Peyer's patch (tissue), 4 donors: ENCODE data around the gene ADCY2. TPM values are rescaled to one million over a fixed set of nuclear protein-coding genes. Genes with fewer than 3 reads are reported as not detected.

ENCODE experiments used
- DNase-seq, 3 donors: peaks; one replicate each; pipeline ENCODE4 v3.0.0-alpha.2; 2017 to 2019
- H3K27ac ChIP-seq, 4 donors: fragments of 200-600 bp; sonication (generic); one replicate each; pipeline ENCODE4 v1.5.1; 2016 to 2019
- H3K27me3 ChIP-seq, 2 donors: fragments of 200-600 bp; sonication (generic); one replicate each; pipeline ENCODE4 v1.5.1; 2019
- H3K36me3 ChIP-seq, 3 donors: fragments of 200-600 bp; sonication (generic); one replicate each; pipeline ENCODE4 v1.5.1; 2016 to 2019
- H3K4me1 ChIP-seq, 4 donors: fragments of 200-600 bp; sonication (generic); one replicate each; pipeline ENCODE4 v1.5.1; 2016 to 2019
- H3K4me3 ChIP-seq, 4 donors: fragments of 200-600 bp; sonication (generic); 1 replicate in 3 of 4; 2 replicates in 1 of 4; pipeline ENCODE4 v1.5.1; 2016 to 2019; ENCODE audit warnings: mild to moderate bottlenecking in 1 of 4
- H3K9me3 ChIP-seq, 4 donors: fragments of 200-600 bp; sonication (generic); one replicate each; pipeline ENCODE4 v1.5.1; 2016 to 2019; ENCODE audit warnings: mild to moderate bottlenecking in 1 of 4
- CTCF ChIP-seq, 6 experiments: fragments of 450-650 bp in 4 of 6; fragments of 200-600 bp in 2 of 6; sonication (generic) in 1 of 6; IDR thresholded peaks; one replicate each; pipeline ENCODE4 v1.5.1; 2017 to 2019; ENCODE audit warnings: antibody characterized with exemption in 6 of 6, mild to moderate bottlenecking in 3 of 6, moderate library complexity in 1 of 6
- POLR2A ChIP-seq, 2 donors: fragments of 450-650 bp; IDR thresholded peaks; one replicate each; pipeline ENCODE4 v1.5.1; 2017; ENCODE audit warnings: antibody characterized with exemption in 2 of 2, mild to moderate bottlenecking in 2 of 2, moderate library complexity in 2 of 2
- total RNA-seq, 4 donors: library from RNA; depleted of rRNA; stranded (reverse); fragments of >200 nt; gene quantifications; one replicate each; pipeline ENCODE4 v1.1.0, GENCODE V29; 2016

ADCY2 gene
- total RNA-seq, 4 donors from 2014 or later = 0.53 to 12.4 (median 5.1) TPM

- Histone ChIP-seq H3K27me3 (no peaks in the 10 kb centered on the region), H3K9me3 (no peaks in the 10 kb centered on the region), H3K4me3 (no peak overlapping the region), H3K27ac (no peak overlapping the region), H3K4me1 (no peaks in the 10 kb centered on the region), H3K36me3 (no peaks in the 10 kb centered on the region)
- TF ChIP-seq CTCF (IDR thresholded peaks at IDR 0.05) (no peak), POLR2A (IDR thresholded peaks at IDR 0.05) (no peak)
- no peak for DNase-seq
Observed at GRCh38 chr5:7789567-7789966, 393.6 kb downstream of the ADCY2 start.

GRCh38 chr5:7793895-7794294, 398.0 kb downstream of the ADCY2 start:
- TF ChIP-seq POLR2A (IDR thresholded peaks at IDR 0.05) = no peak
- TF ChIP-seq CTCF (IDR thresholded peaks at IDR 0.05) = no peak
- Histone ChIP-seq H3K4me3 (no peak overlapping the region), H3K27me3 (no peaks in the 10 kb centered on the region), H3K36me3 (no peaks in the 10 kb centered on the region), H3K4me1 (no peaks in the 10 kb centered on the region), H3K9me3 (no peaks in the 10 kb centered on the region), H3K27ac (no peak overlapping the region)
- DNase-seq = no peak

GRCh38 chr5:7794311-7794710, 398.4 kb downstream of the ADCY2 start:
- H3K9me3 ChIP-seq = no peaks in the 10 kb centered on the region
- no peaks in the 10 kb centered on the region for H3K36me3 ChIP-seq
- H3K27me3 ChIP-seq = no peaks in the 10 kb centered on the region
- no peak overlapping the region for H3K4me3 ChIP-seq
- DNase-seq = no peak
- H3K4me1 ChIP-seq = no peaks in the 10 kb centered on the region
- TF ChIP-seq CTCF (IDR thresholded peaks at IDR 0.05) (no peak), POLR2A (IDR thresholded peaks at IDR 0.05) (no peak)
- no peak overlapping the region for H3K27ac ChIP-seq

- no peak for DNase-seq
- H3K36me3 ChIP-seq = no peaks in the 10 kb centered on the region
- no peak overlapping the region for H3K27ac ChIP-seq
- TF ChIP-seq CTCF (IDR thresholded peaks at IDR 0.05) (no peak), POLR2A (IDR thresholded peaks at IDR 0.05) (no peak)
- H3K27me3 ChIP-seq = no peaks in the 10 kb centered on the region
- no peak overlapping the region for H3K4me3 ChIP-seq
- H3K9me3 ChIP-seq = no peaks in the 10 kb centered on the region
- no peaks in the 10 kb centered on the region for H3K4me1 ChIP-seq
Observed at GRCh38 chr5:7794823-7795222, 398.9 kb downstream of the ADCY2 start.

- Histone ChIP-seq H3K4me3 (no peak overlapping the region), H3K9me3 (no peaks in the 10 kb centered on the region), H3K36me3 (no peaks in the 10 kb centered on the region), H3K27me3 (no peaks in the 10 kb centered on the region), H3K27ac (no peak overlapping the region), H3K4me1 (no peaks in the 10 kb centered on the region)
- TF ChIP-seq CTCF (IDR thresholded peaks at IDR 0.05) (no peak), POLR2A (IDR thresholded peaks at IDR 0.05) (no peak)
- DNase-seq = no peak
Observed at GRCh38 chr5:7795306-7795705, 399.4 kb downstream of the ADCY2 start.
